SK-N-SH (cell line): ENCODE measurements around the gene SRD5A1. TPM values are rescaled to one million over a fixed set of nuclear protein-coding genes. Genes with fewer than 3 reads are reported as not detected.

Experiments
- CTCF ChIA-PET: fragments of 300-600, 350-600 bp; formaldehyde crosslinking; extraction: SDS; loops from one replicate; lab custom pipeline; 2021; lab: Yijun Ruan, JAX
- POLR2A ChIA-PET: fragments of 350-600 bp; sonication (Branson Sonifier 250); formaldehyde crosslinking; extraction: SDS; loops from one replicate; lab custom pipeline; 2020; ENCODE audit warnings: antibody characterized with exemption, inconsistent platforms; lab: Yijun Ruan, JAX
- DNase-seq: peaks from one replicate; pipeline ENCODE4 v3.0.0; 2012
- H2AFZ ChIP-seq: fragments of 200-600 bp; sonication (generic); 2 replicates; pipeline ENCODE4 v1.8.1; 2016; ENCODE audit warnings: antibody characterized with exemption, mild to moderate bottlenecking, low read depth
- H3F3A ChIP-seq: fragments of 200-600 bp; sonication (generic); replicated peaks from 2 replicates; pipeline ENCODE3; 2016; ENCODE audit warnings: antibody characterized with exemption, mild to moderate bottlenecking; ENCODE audit not compliant: insufficient read depth
- H3K27ac ChIP-seq, 2 experiments: fragments of 200-500 bp in 1 of 2; fragments of 200-600 bp in 1 of 2; sonication (Bioruptor generic) in 1 of 2; sonication (generic), shearing (Covaris generic) in 1 of 2; 2 replicates each; pipeline versions ENCODE4 v1.5.1 to v1.6.1; 2014 to 2016; ENCODE audit warnings: low read depth in 2 of 2, inconsistent platforms in 1 of 2, low read length in 1 of 2, mild to moderate bottlenecking in 1 of 2, mixed read lengths in 1 of 2
- H3K27me3 ChIP-seq: fragments of 200-600 bp; sonication (generic), shearing (Covaris generic); 2 replicates; pipeline ENCODE4 v1.6.1; 2016; ENCODE audit warnings: mixed run types; ENCODE audit not compliant: insufficient read depth
- H3K36me3 ChIP-seq, 2 experiments: fragments of 200-500 bp in 1 of 2; fragments of 200-600 bp in 1 of 2; sonication (Bioruptor generic) in 1 of 2; sonication (generic) in 1 of 2; replicated peaks in 1 of 2; 2 replicates each; pipeline versions ENCODE3 to v1.5.1; 2014 to 2016; ENCODE audit warnings: low read length in 1 of 2, mild to moderate bottlenecking in 1 of 2; ENCODE audit not compliant: insufficient read depth in 2 of 2, control insufficient read depth in 1 of 2
- H3K4me1 ChIP-seq, 2 experiments: fragments of 200-500 bp in 1 of 2; fragments of 200-600 bp in 1 of 2; sonication (Bioruptor generic) in 1 of 2; sonication (generic), shearing (Covaris generic) in 1 of 2; 2 replicates each; pipeline versions ENCODE4 v1.5.1 to v1.6.1; 2014 to 2016; ENCODE audit warnings: low read depth in 1 of 2, low read length in 1 of 2, mixed run types in 1 of 2; ENCODE audit not compliant: insufficient read depth in 2 of 2, control insufficient read depth in 1 of 2
- H3K4me2 ChIP-seq: fragments of 200-600 bp; sonication (generic), shearing (Covaris generic); 2 replicates; pipeline ENCODE4 v1.6.1; 2017; ENCODE audit warnings: mixed run types
- H3K4me3 ChIP-seq, 2 experiments: fragments of 200-500 bp in 1 of 2; fragments of 200-600 bp in 1 of 2; sonication (Bioruptor generic) in 1 of 2; sonication (generic), shearing (Covaris generic) in 1 of 2; 2 replicates each; pipeline versions ENCODE4 v1.5.1 to v1.8.1; 2014 to 2016; ENCODE audit warnings: low read depth in 2 of 2, inconsistent platforms in 1 of 2, low read length in 1 of 2, mild to moderate bottlenecking in 1 of 2, mixed read lengths in 1 of 2, moderate library complexity in 1 of 2
- H3K79me2 ChIP-seq: fragments of 200-600 bp; sonication (generic); 2 replicates; pipeline ENCODE4 v1.8.1; 2017; ENCODE audit warnings: mild to moderate bottlenecking; ENCODE audit not compliant: insufficient read depth
- H3K9ac ChIP-seq: fragments of 200-600 bp; sonication (generic); 2 replicates; pipeline ENCODE4 v1.6.1; 2017; ENCODE audit warnings: mixed run types
- H3K9me2 ChIP-seq: fragments of 200-600 bp; sonication (generic); 2 replicates; pipeline ENCODE4 v1.6.1; 2017; ENCODE audit warnings: mixed run types
- H3K9me3 ChIP-seq: fragments of 200-600 bp; sonication (generic); 2 replicates; pipeline ENCODE4 v1.6.1; 2017; ENCODE audit warnings: mixed run types, mild to moderate bottlenecking, moderate library complexity
- H4K20me1 ChIP-seq: fragments of 200-600 bp; sonication (generic); 2 replicates; pipeline ENCODE4 v1.6.1; 2017; ENCODE audit warnings: mild to moderate bottlenecking, mixed run types; ENCODE audit not compliant: insufficient read depth
- CTCF ChIP-seq: fragments of 200-600 bp; sonication (generic); IDR thresholded peaks from 2 replicates; pipeline ENCODE4 v1.6.1; 2017; ENCODE audit warnings: antibody characterized with exemption, mild to moderate bottlenecking, moderate library complexity
- EP300 ChIP-seq, 2 experiments: IDR thresholded peaks; 2 replicates each; pipeline versions ENCODE4 v1.4.0 to v1.6.1; 2012; ENCODE audit warnings: borderline replicate concordance in 1 of 2, low read depth in 1 of 2, low read length in 1 of 2
- GATA2 ChIP-seq: sonication (generic); formaldehyde crosslinking; IDR thresholded peaks from 2 replicates; pipeline ENCODE4 v1.5.0; 2020; ENCODE audit warnings: mild to moderate bottlenecking, missing genetic modification reagents
- IRF3 ChIP-seq: fragments of 150-350 bp; IDR thresholded peaks from 2 replicates; pipeline ENCODE4 v1.6.1; 2016; ENCODE audit warnings: mild to moderate bottlenecking, low read depth, low read length
- JUND ChIP-seq: IDR thresholded peaks from 2 replicates; pipeline ENCODE4 v1.4.0; 2012
- MAX ChIP-seq: IDR thresholded peaks from 2 replicates; pipeline ENCODE4 v1.4.0; 2012; ENCODE audit warnings: low read depth
- MXI1 ChIP-seq: IDR thresholded peaks from 2 replicates; pipeline ENCODE4 v1.6.1; 2012; ENCODE audit warnings: mild to moderate bottlenecking, low read depth, low read length, improper control_type of control experiment
- NFIC ChIP-seq: IDR thresholded peaks from 2 replicates; pipeline ENCODE4 v1.4.0; 2012; ENCODE audit warnings: borderline replicate concordance
- NRF1 ChIP-seq: IDR thresholded peaks from 2 replicates; pipeline ENCODE4 v1.6.1; 2012; ENCODE audit warnings: low read depth, mild to moderate bottlenecking, low read length
- PBX3 ChIP-seq: IDR thresholded peaks from 2 replicates; pipeline ENCODE4; 2012
- POLR2AphosphoS5 ChIP-seq: IDR thresholded peaks from 2 replicates; pipeline ENCODE4 v1.6.1; 2012; ENCODE audit warnings: low read depth, low read length
- RAD21 ChIP-seq: IDR thresholded peaks from 2 replicates; pipeline ENCODE4 v1.6.1; 2012; ENCODE audit warnings: mild to moderate bottlenecking, low read length
- RCOR1 ChIP-seq: fragments of 150-350 bp; IDR thresholded peaks from 2 replicates; pipeline ENCODE4 v1.6.1; 2017; ENCODE audit warnings: antibody characterized with exemption, low read length
- RXRA ChIP-seq: IDR thresholded peaks from 2 replicates; pipeline ENCODE4 v1.4.0; 2012; ENCODE audit warnings: low read depth, mild to moderate bottlenecking, borderline replicate concordance
- TAF1 ChIP-seq: IDR thresholded peaks from 2 replicates; pipeline ENCODE4 v1.6.1; 2012; ENCODE audit warnings: low read depth, mild to moderate bottlenecking, low read length, moderate library complexity, borderline replicate concordance
- TCF12 ChIP-seq: IDR thresholded peaks from 2 replicates; pipeline ENCODE4 v1.4.0; 2012
- TEAD4 ChIP-seq: IDR thresholded peaks from 2 replicates; pipeline ENCODE4 v1.4.0; 2012; ENCODE audit warnings: mild to moderate bottlenecking, borderline replicate concordance; ENCODE audit not compliant: insufficient read depth
- USF1 ChIP-seq: IDR thresholded peaks from 2 replicates; pipeline ENCODE4 v1.4.0; 2012; ENCODE audit warnings: low read depth, borderline replicate concordance
- USF2 ChIP-seq: fragments of 150-350 bp; IDR thresholded peaks from 2 replicates; pipeline ENCODE4 v1.6.1; 2017; ENCODE audit warnings: antibody characterized with exemption, low read length, low read depth, borderline replicate concordance
- ZBTB33 ChIP-seq: IDR thresholded peaks from 2 replicates; pipeline ENCODE4 v1.4.0; 2012; ENCODE audit warnings: low read depth, borderline replicate concordance
- WGBS: methylation state at CpG from one replicate; pipeline ENCODE4 v1.1.6; 2017; ENCODE audit warnings: low lambda C conversion rate; 5-methylcytosine and 5-hydroxymethylcytosine counted together
- polyA plus RNA-seq, 3 experiments: library from polyadenylated mRNA; depleted of rRNA; stranded (reverse); fragments of >200 nt; gene quantifications; 2 replicates each; pipeline ENCODE4 v1.2.3, GENCODE V29; 2012

The SRD5A1 gene
- polyA plus RNA-seq, 1 of the 3 experiments (the other 2 are of a cell fraction) = 24.0 TPM

GRCh38 chr5:6703806-6704205 lies 70.6 kb downstream of the SRD5A1 start:
- H3K9me3 ChIP-seq = no peaks in the 10 kb centered on the region
- peaks cover 9 to 24% of the 10 kb centered on the region in 2 experiments; a peak in 3 of 4 replicates for H3K4me1 ChIP-seq
- H3K9me2 ChIP-seq = no peaks in the 10 kb centered on the region
- no peaks in the 10 kb centered on the region for H3F3A ChIP-seq
- CTCF ChIA-PET = interaction anchor here (1.4 kb wide), 1 partner anchor 41 kb away, joined by 3 read pairs; no protein-coding TSS in a partner anchor
- H3K27me3 ChIP-seq = no peaks in the 10 kb centered on the region
- WGBS = 83% methylated on average over 6 of the region's 6 CpGs
- POLR2A ChIA-PET = no interaction called here
- peak overlapping the region; percentile 51 for H3K4me2 ChIP-seq
- H3K4me3 ChIP-seq = no peak overlapping the region
- peak overlapping the region; percentile 65 for H3K9ac ChIP-seq
- DNase-seq = no peak
- H4K20me1 ChIP-seq = no peaks in the 10 kb centered on the region
- H3K79me2 ChIP-seq = no peaks in the 10 kb centered on the region
- H2AFZ ChIP-seq = peak overlapping the region; percentile 80
- TF ChIP-seq GATA2 (CRISPR knock-in tag) = no peak
- TF ChIP-seq POLR2AphosphoS5 = no peak
- TF ChIP-seq TEAD4 = no peak
- no peak for TF ChIP-seq NRF1
- TF ChIP-seq PBX3 = no peak
- no peak for TF ChIP-seq TCF12
- TF ChIP-seq CTCF = no peak
- no peak for TF ChIP-seq MAX
- TF ChIP-seq TAF1 = no peak
- no peak for TF ChIP-seq RCOR1
- TF ChIP-seq JUND = no peak
- no peak for TF ChIP-seq NFIC
- no peak for TF ChIP-seq USF1
- TF ChIP-seq RXRA = no peak
- TF ChIP-seq RAD21 = no peak
- no peak for TF ChIP-seq MXI1
- TF ChIP-seq ZBTB33 = no peak
- no peak for TF ChIP-seq EP300 (IDR thresholded peaks at IDR 0.05; ENCODE audit: borderline replicate concordance in 1 of 2, low read depth in 1 of 2, low read length in 1 of 2)
- TF ChIP-seq USF2 = no peak
- TF ChIP-seq IRF3 = no peak
- H3K36me3 ChIP-seq = no peaks in the 10 kb centered on the region
- peak overlapping the region; percentile 75 to 90; a peak in 3 of 4 replicates for H3K27ac ChIP-seq
